LNCaP clone FGC (cell line): ENCODE data around the gene KLRK1.
A peak's percentile ranks its signal among the peaks of the same experiment; 100 is the strongest.
"Not testable (repeated sequence)": the region's sequence is repeated elsewhere in the genome, so short reads cannot be mapped to it uniquely, and the experiment has no call there.

Source experiments
- DNase-seq: peaks from one replicate; pipeline ENCODE4 v3.0.0-alpha.2; 2011; ENCODE audit warnings: low read depth
- H3K4me3 ChIP-seq: 2 replicates; pipeline ENCODE4 v1.5.1; 2011; ENCODE audit warnings: mild to moderate bottlenecking, low read depth, low read length, control low read depth
- CTCF ChIP-seq: IDR thresholded peaks from 2 replicates; pipeline ENCODE4 v1.5.1; 2012; ENCODE audit warnings: mild to moderate bottlenecking; ENCODE audit not compliant: control insufficient read depth, insufficient read depth; ENCODE audit errors: extremely low read depth

KLRK1 gene

DNA sequence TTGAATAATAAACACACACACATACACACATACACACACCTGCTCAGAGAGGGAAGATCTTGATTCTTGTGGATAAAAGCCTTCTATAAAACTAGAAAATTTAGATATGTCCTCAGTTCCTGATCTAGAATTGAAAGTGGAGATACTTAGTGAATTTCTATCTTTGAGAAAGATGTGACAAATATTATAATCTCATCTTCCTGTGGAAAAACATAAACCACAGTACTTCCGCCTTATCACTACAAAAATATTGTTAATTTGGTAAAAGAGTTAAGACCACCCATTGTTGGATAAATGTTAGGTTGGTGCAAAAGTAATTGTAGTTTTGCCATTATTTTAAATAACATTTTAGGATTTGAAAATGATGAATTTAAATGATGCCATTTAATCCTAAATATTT, at the start of gene KLRK1:
Gene KLRK1, minus strand, starts transcription at position 138 of the 400 bp plus-strand sequence. CDS start 1,231 bp downstream, outside the sequence.
- no peak within 1 kb of the TSS for H3K4me3 ChIP-seq
- no peak for TF ChIP-seq CTCF
- DNase-seq = no peak

DNA sequence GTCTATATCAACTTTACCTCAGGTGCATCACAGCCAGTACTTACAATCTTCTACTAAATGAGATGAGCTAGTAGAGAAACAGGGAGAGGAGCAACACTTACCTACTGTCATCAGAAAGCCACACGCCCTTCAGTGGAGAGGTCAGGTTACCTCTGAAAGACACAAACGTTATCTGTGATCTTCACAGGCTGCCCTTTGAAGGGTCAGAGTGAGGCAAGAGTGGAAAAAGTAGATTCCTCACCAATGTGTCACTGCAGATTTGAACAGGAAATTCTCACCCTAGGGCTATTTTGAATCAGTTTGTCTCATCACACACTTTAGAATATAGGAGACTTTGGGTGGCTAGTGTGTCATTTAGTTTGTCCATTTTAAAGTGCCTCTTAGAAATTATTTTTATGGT, 47.8 kb upstream of the KLRK1 start:
- not testable (repeated sequence) for DNase-seq, H3K4me3 ChIP-seq

- H3K4me3 ChIP-seq = not testable (repeated sequence)
- peak; percentile 73 for DNase-seq
These were observed 46.0 kb upstream of the KLRK1 start, which contains the start of gene KLRC2 for GRCh38 chr12:10435816-10436215. Gene KLRC2 (minus strand): TSS chr12:10436010. CDS start chr12:10435986, 24 bp downstream.

GRCh38 chr12:10430623-10431022, 40.8 kb upstream of the KLRK1 start:
- DNase-seq, H3K4me3 ChIP-seq: not testable (repeated sequence)

DNA sequence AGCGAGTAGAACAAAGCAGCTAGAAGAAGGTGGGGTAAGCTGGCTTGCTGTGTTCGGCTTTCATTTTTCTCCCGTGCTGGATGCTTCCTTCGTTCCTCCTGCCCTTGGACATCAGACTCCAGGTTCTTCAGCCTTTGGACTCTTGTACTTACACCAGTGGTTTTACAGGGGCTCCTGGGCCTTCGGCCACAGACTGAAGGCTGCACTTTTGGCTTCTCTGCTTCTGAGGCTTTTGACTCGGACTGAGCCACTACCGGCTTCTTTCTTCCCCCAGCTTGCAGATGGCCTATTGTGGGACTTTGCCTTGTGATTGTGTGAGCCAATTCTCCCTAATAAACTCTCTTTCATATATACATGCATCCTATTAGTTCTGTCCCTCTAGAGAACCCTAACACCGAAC, 36.1 kb upstream of the KLRK1 start:
- DNase-seq = not testable (repeated sequence)

GRCh38 chr12:10424260-10424899, 34.5 kb upstream of the KLRK1 start:
- DNase-seq, H3K4me3 ChIP-seq: not testable (repeated sequence)

More for the DNA sequence above, 36.1 kb upstream of the KLRK1 start:
- not testable (repeated sequence) for H3K4me3 ChIP-seq

DNA sequence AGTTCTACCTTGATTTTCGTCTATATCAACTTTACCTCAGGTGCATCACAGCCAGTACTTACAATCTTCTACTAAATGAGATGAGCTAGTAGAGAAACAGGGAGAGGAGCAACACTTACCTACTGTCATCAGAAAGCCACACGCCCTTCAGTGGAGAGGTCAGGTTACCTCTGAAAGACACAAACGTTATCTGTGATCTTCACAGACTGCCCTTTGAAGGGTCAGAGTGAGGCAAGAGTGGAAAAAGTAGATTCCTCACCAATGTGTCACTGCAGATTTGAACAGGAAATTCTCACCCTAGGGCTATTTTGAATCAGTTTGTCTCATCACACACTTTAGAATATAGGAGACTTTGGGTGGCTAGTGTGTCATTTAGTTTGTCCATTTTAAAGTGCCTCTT, 32.3 kb upstream of the KLRK1 start:
- not testable (repeated sequence) for DNase-seq, H3K4me3 ChIP-seq

- H3K4me3 ChIP-seq, DNase-seq: not testable (repeated sequence)
These were observed 30.5 kb upstream of the KLRK1 start, which contains the start of gene KLRC3 for GRCh38 chr12:10420334-10420733. Gene KLRC3 (minus strand): TSS chr12:10420595. CDS start chr12:10420550, 45 bp downstream.

- TF ChIP-seq CTCF = no peak
- DNase-seq = peak; percentile 93
- no peak within 1 kb of the TSS for H3K4me3 ChIP-seq
These were observed 19.6 kb upstream of the KLRK1 start, which contains the start of gene KLRC4 for GRCh38 chr12:10409392-10409791. Gene KLRC4 (minus strand): TSS chr12:10409757. CDS start chr12:10409575, 182 bp downstream.

DNA sequence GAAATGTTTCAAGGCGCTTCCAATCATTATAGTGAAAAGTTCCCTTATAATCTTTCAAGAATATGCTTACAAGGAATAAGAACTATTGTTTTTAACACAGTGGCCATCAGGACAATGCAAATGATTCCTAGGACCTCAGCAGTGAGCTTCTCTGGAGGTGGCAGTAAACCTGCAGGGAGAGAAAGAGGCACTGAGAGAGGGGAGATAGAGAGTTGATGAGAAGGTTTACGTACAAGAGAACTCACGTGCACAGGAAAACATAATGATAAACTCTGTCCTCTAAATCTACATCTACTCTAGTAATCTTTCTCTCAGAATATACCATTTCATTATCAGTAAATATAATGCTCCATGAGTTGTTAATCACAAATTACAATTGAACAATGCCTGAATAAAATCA, 19.0 kb upstream of the KLRK1 start:
- no peak for TF ChIP-seq CTCF
- DNase-seq = no peak

DNA sequence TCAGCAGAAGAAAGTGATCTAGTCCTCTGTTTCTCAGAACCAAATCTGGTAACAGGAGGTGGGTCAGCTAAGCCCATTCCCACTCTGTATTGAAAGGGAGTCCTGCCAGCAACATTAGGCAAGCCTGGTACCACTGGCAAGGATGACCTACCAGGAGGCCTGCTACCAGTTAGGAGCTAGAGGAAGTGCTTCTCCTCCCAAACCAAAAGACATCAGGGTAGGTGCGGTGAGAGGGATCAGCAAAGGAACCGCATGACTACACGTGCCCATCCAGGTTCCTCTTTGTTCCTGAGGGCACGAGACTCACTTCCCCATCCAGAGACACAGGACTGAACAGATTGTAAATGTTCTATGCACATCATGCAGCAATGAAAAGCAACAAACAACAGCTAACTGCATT, 16.9 kb upstream of the KLRK1 start:
- no peak for TF ChIP-seq CTCF
- no peak for DNase-seq

More for the DNA sequence above, 19.0 kb upstream of the KLRK1 start:
- no peak overlapping the region for H3K4me3 ChIP-seq

More for the DNA sequence above, 16.9 kb upstream of the KLRK1 start:
- H3K4me3 ChIP-seq = no peak overlapping the region
